HG03565 (cell line): ENCODE results near the gene STPG1.

ENCODE experiments used
- ATAC-seq: cut with Tn5 transposase; IDR thresholded peaks from one replicate; pipeline ENCODE4 v1.9.1; 2021; ENCODE audit warnings: mild to moderate bottlenecking, moderate library complexity; ENCODE audit not compliant: unreplicated experiment

The STPG1 gene

GRCh38 chr1:24393892-24394291, 19.7 kb downstream of the STPG1 start:
- ATAC-seq, result no peak

- ATAC-seq, result no peak
Observed at GRCh38 chr1:24392982-24393650, 20.5 kb downstream of the STPG1 start.

GRCh38 chr1:24392604-24392946, 21.0 kb downstream of the STPG1 start:
- ATAC-seq, result no peak

- ATAC-seq, result peak; percentile 61
Observed at GRCh38 chr1:24391882-24392603, 21.5 kb downstream of the STPG1 start.

GRCh38 chr1:24390924-24391782, 22.4 kb downstream of the STPG1 start:
- ATAC-seq, result peak; percentile 22

GRCh38 chr1:24389231-24389678, 24.3 kb downstream of the STPG1 start:
- ATAC-seq, result no peak

- no peak for ATAC-seq
Observed at GRCh38 chr1:24388331-24388885, 25.2 kb downstream of the STPG1 start.

- no peak for ATAC-seq
Observed at GRCh38 chr1:24387636-24388175, 25.9 kb downstream of the STPG1 start.

- no peak for ATAC-seq
Observed at GRCh38 chr1:24386931-24387330, 26.7 kb downstream of the STPG1 start.

- ATAC-seq, result no peak
Observed at GRCh38 chr1:24386241-24386640, 27.3 kb downstream of the STPG1 start.

- no peak for ATAC-seq
Observed at GRCh38 chr1:24385160-24385940, 28.2 kb downstream of the STPG1 start.

- no peak for ATAC-seq
Observed at GRCh38 chr1:24384251-24385090, 29.1 kb downstream of the STPG1 start.

GRCh38 chr1:24383381-24383940, 30.1 kb downstream of the STPG1 start:
- ATAC-seq, result no peak

GRCh38 chr1:24382165-24382577, 31.4 kb downstream of the STPG1 start:
- ATAC-seq, result no peak

- no peak for ATAC-seq
Observed at GRCh38 chr1:24381256-24381655, 32.3 kb downstream of the STPG1 start.

- no peak for ATAC-seq
Observed at GRCh38 chr1:24380508-24380907, 33.1 kb downstream of the STPG1 start.

GRCh38 chr1:24379733-24380315, 33.8 kb downstream of the STPG1 start:
- no peak for ATAC-seq

- ATAC-seq, result no peak
Observed at GRCh38 chr1:24374891-24375786, 38.4 kb downstream of the STPG1 start.
